ENCODE measurements around the gene ACKR2.

The ACKR2 gene

GRCh38 chr3:42875325-42876151 is 66.3 kb downstream of the ACKR2 start, which contains the start of gene CYP8B1:
TSS of gene CYP8B1 (minus strand) at chr3:42875879. CDS start at chr3:42875816, 63 bp downstream.
- peaks cover 3% of the 10 kb centered on the region; the same call in 1 of the 2 replicates for H3K4me1 ChIP-seq (ENCODE audit: control insufficient read depth, low read length)
- no peaks in the 10 kb centered on the region for H3K9me2 ChIP-seq (replicated peaks; ENCODE audit: control insufficient read depth, low read length)
- peaks cover 10% of the 10 kb centered on the region for H3K27me3 ChIP-seq (ENCODE audit: control insufficient read depth, low read length)
- TF ChIP-seq, protein P1, sequence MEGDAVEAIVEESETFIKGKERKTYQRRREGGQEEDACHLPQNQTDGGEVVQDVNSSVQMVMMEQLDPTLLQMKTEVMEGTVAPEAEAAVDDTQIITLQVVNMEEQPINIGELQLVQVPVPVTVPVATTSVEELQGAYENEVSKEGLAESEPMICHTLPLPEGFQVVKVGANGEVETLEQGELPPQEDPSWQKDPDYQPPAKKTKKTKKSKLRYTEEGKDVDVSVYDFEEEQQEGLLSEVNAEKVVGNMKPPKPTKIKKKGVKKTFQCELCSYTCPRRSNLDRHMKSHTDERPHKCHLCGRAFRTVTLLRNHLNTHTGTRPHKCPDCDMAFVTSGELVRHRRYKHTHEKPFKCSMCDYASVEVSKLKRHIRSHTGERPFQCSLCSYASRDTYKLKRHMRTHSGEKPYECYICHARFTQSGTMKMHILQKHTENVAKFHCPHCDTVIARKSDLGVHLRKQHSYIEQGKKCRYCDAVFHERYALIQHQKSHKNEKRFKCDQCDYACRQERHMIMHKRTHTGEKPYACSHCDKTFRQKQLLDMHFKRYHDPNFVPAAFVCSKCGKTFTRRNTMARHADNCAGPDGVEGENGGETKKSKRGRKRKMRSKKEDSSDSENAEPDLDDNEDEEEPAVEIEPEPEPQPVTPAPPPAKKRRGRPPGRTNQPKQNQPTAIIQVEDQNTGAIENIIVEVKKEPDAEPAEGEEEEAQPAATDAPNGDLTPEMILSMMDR (IDR thresholded peaks at IDR 0.05; ENCODE audit: low read depth, low read length, poor library complexity, severe bottlenecking), result no peak
- TF ChIP-seq EZH2phosphoT487 (IDR thresholded peaks at IDR 0.05; ENCODE audit: borderline replicate concordance, low read length), result no peak
- H3K27ac ChIP-seq (ENCODE audit: low read depth, low read length), result no peak within 1 kb of the TSS
- no peaks in the 10 kb centered on the region for H4K20me1 ChIP-seq (ENCODE audit: control insufficient read depth, insufficient read depth, low read depth, low read length)
- H3K4me3 ChIP-seq (ENCODE audit: low read length), result no peak within 1 kb of the TSS
- H3K4me2 ChIP-seq (ENCODE audit: low read length), result no peak within 1 kb of the TSS
- no peaks in the 10 kb centered on the region for H3F3A ChIP-seq (ENCODE audit: control insufficient read depth, insufficient read depth)
- no peaks in the 10 kb centered on the region for H3K9me3 ChIP-seq (ENCODE audit: control insufficient read depth, insufficient read depth, low read length)
- no peaks in the 10 kb centered on the region for H3K36me3 ChIP-seq (ENCODE audit: control insufficient read depth, low read length)
- H3K79me2 ChIP-seq (ENCODE audit: control insufficient read depth, low read length), result no peaks in the 10 kb centered on the region

DNA sequence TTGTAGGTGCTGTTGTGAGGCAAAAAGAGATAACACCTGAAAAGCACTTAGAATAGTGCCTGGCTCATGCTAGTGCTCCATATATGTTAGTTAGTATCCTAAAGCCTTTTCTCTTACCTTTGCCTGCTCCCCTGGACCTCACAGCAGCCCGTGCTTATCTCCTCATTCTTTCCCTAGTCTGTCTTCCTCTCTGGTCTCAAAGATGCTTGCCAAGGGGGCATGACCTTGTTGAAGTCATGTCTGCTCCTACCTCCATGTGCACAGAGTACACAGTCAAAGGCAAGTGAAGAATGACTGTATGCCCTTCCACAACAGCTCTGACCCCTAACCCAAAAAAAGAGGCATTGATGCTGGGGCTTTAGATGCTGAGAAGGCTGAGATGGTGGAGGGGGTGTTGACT is 67.2 kb downstream of the ACKR2 start:
- Histone ChIP-seq H3K79me2 (ENCODE audit: control insufficient read depth, low read length) (no peaks in the 10 kb centered on the region), H3F3A (ENCODE audit: control insufficient read depth, insufficient read depth) (no peaks in the 10 kb centered on the region), H3K4me1 (ENCODE audit: control insufficient read depth, low read length) (peaks cover 9% of the 10 kb centered on the region), H3K4me3 (ENCODE audit: low read length) (no peak overlapping the region), H4K20me1 (ENCODE audit: control insufficient read depth, insufficient read depth, low read depth, low read length) (no peaks in the 10 kb centered on the region), H3K9me2 (replicated peaks; ENCODE audit: control insufficient read depth, low read length) (no peaks in the 10 kb centered on the region), H3K9me3 (ENCODE audit: control insufficient read depth, insufficient read depth, low read length) (no peaks in the 10 kb centered on the region), H3K27ac (ENCODE audit: low read depth, low read length) (no peak overlapping the region), H3K27me3 (ENCODE audit: control insufficient read depth, low read length) (peaks cover 10% of the 10 kb centered on the region), H3K4me2 (ENCODE audit: low read length) (no peak overlapping the region), H3K36me3 (ENCODE audit: control insufficient read depth, low read length) (no peaks in the 10 kb centered on the region)
- TF ChIP-seq, protein P1 (IDR thresholded peaks at IDR 0.05; ENCODE audit: low read depth, low read length, poor library complexity, severe bottlenecking), result no peak
- no peak for TF ChIP-seq EZH2phosphoT487 (IDR thresholded peaks at IDR 0.05; ENCODE audit: borderline replicate concordance, low read length)

DNA sequence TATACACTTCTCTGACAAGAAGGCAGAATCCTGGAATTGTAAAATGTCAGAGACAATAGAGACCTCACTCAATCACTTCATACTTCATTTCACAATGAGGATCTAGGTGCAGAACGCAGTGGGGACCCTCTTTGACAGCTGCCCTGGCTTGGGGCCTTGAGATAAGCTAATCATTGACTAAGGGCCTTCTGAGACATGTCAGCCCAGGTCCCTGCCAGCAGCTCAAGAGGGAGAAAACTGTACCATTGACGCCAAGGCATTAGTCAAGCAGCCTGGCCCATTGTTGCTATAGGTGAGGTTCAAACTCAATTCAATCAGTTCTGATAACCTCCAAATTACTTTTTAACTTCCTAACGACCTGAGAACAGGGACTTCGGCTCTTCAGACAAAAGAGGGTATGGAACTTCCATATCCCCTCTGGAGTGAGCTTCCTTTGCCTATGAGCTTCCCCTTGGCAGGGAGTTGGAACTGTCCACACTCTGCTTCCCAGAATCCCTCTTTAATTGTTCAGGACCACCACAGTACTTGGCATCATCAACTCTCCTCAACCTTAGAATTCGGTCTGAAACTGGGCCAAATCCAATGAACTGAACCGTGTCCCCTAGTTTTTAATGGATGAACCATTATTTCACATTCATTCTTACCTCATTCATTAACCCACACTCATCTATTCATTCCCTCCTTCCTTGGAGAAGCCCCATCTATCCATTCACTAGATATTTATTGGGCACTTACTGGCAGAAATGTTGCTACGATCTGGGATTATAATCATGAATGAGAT is 67.9 kb downstream of the ACKR2 start:
- Histone ChIP-seq H3K4me1 (ENCODE audit: control insufficient read depth, low read length) (peaks cover 11% of the 10 kb centered on the region), H3K79me2 (ENCODE audit: control insufficient read depth, low read length) (no peaks in the 10 kb centered on the region), H3K27ac (ENCODE audit: low read depth, low read length) (no peak overlapping the region), H3K9me2 (replicated peaks; ENCODE audit: control insufficient read depth, low read length) (no peaks in the 10 kb centered on the region), H3K9me3 (ENCODE audit: control insufficient read depth, insufficient read depth, low read length) (no peaks in the 10 kb centered on the region), H3K36me3 (ENCODE audit: control insufficient read depth, low read length) (no peaks in the 10 kb centered on the region), H3K27me3 (ENCODE audit: control insufficient read depth, low read length) (peaks cover 10% of the 10 kb centered on the region), H3F3A (ENCODE audit: control insufficient read depth, insufficient read depth) (no peaks in the 10 kb centered on the region), H4K20me1 (ENCODE audit: control insufficient read depth, insufficient read depth, low read depth, low read length) (no peaks in the 10 kb centered on the region), H3K4me3 (ENCODE audit: low read length) (no peak overlapping the region), H3K4me2 (ENCODE audit: low read length) (no peak overlapping the region)
- TF ChIP-seq, protein P1 (IDR thresholded peaks at IDR 0.05; ENCODE audit: low read depth, low read length, poor library complexity, severe bottlenecking), result no peak
- TF ChIP-seq EZH2phosphoT487 (IDR thresholded peaks at IDR 0.05; ENCODE audit: borderline replicate concordance, low read length), result no peak

Data from DOHH2 (cell line).